HFFc6 (cell line): ENCODE results near the gene MFAP2. TPM values are rescaled to one million over a fixed set of nuclear protein-coding genes. Genes with fewer than 3 reads are reported as not detected.

Experiments used
- DNase-seq: peaks from one replicate; pipeline ENCODE4 v3.0.0-alpha.2; 2018
- H3K27ac Mint-ChIP-seq: 2 replicates; pipeline ENCODE4 v1.8.0; 2020; ENCODE audit warnings: mild to moderate bottlenecking, mixed read lengths
- H3K27me3 Mint-ChIP-seq: 2 replicates; pipeline ENCODE4 v1.8.0; 2021; ENCODE audit warnings: mild to moderate bottlenecking, moderate library complexity, mixed read lengths; ENCODE audit not compliant: insufficient read depth
- H3K36me3 Mint-ChIP-seq: 2 replicates; pipeline ENCODE4 v1.8.0; 2021; ENCODE audit warnings: low read depth, mixed read lengths
- H3K4me1 Mint-ChIP-seq: 2 replicates; pipeline ENCODE4 v1.8.0; 2020; ENCODE audit warnings: low read depth, mixed read lengths
- H3K4me3 Mint-ChIP-seq: 2 replicates; pipeline ENCODE4 v1.8.0; 2020; ENCODE audit warnings: mild to moderate bottlenecking, moderate library complexity, mixed read lengths
- H3K9me3 Mint-ChIP-seq: 2 replicates; pipeline ENCODE4 v1.8.0; 2020; ENCODE audit warnings: mild to moderate bottlenecking, mixed read lengths
- long read RNA-seq: library from polyadenylated mRNA; unstranded; transcript quantifications from one replicate; pipeline ENCODE4 v2.0.0, GENCODE V29; 2019
- total RNA-seq, 6 experiments: library from RNA; stranded (reverse); fragmentation: NEBNext Ultra II Directional; extraction: Animal tissue kit (Norgen Biotek cat#: 25700); gene quantifications; 2 replicates in 1 of 6; 3 replicates in 5 of 6; pipeline ENCODE4 v1.2.3, GENCODE V29; 2021
- TF ChIP-seq, protein P1 (sequence below): fragments of 200-600 bp; sonication (generic); IDR thresholded peaks from 2 replicates; pipeline ENCODE4 v1.5.0; 2021; ENCODE audit warnings: antibody characterized with exemption, mild to moderate bottlenecking

The MFAP2 gene, protein sequence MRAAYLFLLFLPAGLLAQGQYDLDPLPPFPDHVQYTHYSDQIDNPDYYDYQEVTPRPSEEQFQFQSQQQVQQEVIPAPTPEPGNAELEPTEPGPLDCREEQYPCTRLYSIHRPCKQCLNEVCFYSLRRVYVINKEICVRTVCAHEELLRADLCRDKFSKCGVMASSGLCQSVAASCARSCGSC
- total RNA-seq, result 10 to 100 TPM; 33.7 to 53.4 (median 47.5) TPM
- long read RNA-seq, transcript MFAP2-202 (9 exons, 1,260 nt), result major isoform, 13 of 26 reads
- long read RNA-seq, partial matches to known transcripts, result 3 of 26 reads
- long read RNA-seq, other reads (novel, unspliced or antisense), result 10 of 26 reads

DNA sequence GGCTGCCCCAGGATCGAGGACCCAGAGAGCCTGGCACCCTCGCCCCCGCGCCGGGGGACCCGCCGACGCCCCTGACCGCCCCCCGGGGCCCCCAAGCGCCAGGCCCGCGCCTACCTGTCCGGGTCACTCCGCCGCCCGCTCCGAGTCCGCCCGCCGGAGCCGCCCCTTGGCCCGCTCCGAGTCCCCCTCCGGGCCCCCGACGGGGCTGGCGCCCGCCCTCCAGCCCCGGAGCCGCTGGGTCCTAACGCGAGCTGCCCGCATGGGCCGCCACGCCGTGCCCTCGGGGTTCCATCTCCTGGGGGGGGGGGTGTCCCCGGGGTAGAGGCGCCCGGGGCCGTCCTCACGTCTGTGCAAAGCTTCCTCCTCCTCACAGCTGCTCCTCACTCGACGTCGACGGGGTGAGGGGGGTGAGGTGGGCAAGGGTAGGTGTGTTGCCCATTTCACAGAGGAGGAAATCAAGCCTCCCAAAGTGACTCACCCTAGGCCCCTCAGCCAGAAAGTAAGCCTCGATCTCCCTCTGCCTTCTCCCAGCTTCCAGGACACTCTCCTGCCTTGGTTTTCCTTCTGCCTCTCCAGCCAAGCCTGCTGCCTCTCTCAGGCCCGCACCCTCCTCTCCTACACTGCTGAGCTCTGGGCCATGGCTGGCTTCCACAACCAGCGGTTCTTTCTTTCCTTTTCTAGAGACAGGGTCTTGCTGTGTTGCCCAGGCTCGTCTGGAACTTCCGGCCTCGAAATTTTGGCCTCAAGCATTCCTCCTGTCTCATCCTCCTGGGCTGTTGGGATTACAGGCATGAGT is at the start of gene MFAP2:
TSS of gene MFAP2 (minus strand) at position 148 of the 796 bp plus-strand sequence. CDS start 2,347 bp downstream, outside the sequence.
- H3K4me1 Mint-ChIP-seq, result peaks cover 55% of the 10 kb centered on the region
- H3K27ac Mint-ChIP-seq, result peak within 1 kb of the TSS; percentile 97

DNA sequence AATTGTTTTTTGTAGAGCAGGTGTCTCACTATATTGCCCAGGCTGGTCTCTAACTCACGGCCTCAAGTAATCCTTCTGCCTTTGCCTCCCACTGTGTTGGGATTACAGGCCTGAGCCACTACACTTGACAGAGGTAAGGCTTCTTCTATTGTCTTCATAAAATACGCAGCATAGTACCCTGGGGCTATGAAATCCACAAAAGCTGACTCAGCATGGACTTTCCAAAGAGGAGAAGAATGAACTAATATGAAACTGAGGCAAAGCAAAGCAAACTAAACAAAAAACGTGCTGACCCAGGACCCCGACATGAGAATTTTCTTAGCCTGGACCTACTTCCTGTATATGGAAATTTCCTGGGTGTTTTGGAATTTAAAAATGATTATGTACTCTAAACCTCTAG is 49.8 kb upstream of the MFAP2 start:
- Mint-ChIP-seq H3K9me3 (no peaks in the 10 kb centered on the region), H3K27ac (no peak overlapping the region), H3K4me1 (no peaks in the 10 kb centered on the region), H3K4me3 (no peak overlapping the region), H3K27me3 (no peaks in the 10 kb centered on the region), H3K36me3 (peaks cover 17% of the 10 kb centered on the region)
- no peak for DNase-seq
- TF ChIP-seq, protein P1, sequence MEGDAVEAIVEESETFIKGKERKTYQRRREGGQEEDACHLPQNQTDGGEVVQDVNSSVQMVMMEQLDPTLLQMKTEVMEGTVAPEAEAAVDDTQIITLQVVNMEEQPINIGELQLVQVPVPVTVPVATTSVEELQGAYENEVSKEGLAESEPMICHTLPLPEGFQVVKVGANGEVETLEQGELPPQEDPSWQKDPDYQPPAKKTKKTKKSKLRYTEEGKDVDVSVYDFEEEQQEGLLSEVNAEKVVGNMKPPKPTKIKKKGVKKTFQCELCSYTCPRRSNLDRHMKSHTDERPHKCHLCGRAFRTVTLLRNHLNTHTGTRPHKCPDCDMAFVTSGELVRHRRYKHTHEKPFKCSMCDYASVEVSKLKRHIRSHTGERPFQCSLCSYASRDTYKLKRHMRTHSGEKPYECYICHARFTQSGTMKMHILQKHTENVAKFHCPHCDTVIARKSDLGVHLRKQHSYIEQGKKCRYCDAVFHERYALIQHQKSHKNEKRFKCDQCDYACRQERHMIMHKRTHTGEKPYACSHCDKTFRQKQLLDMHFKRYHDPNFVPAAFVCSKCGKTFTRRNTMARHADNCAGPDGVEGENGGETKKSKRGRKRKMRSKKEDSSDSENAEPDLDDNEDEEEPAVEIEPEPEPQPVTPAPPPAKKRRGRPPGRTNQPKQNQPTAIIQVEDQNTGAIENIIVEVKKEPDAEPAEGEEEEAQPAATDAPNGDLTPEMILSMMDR, result no peak

More for the DNA sequence above, at the start of gene MFAP2:
- H3K4me3 Mint-ChIP-seq, result peak within 1 kb of the TSS; percentile 81
- TF ChIP-seq, protein P1, result no peak
- no peaks in the 10 kb centered on the region for H3K9me3 Mint-ChIP-seq
- peaks cover 2% of the 10 kb centered on the region; the same call in 1 of the 2 replicates for H3K27me3 Mint-ChIP-seq
- H3K36me3 Mint-ChIP-seq, result no peaks in the 10 kb centered on the region
- DNase-seq, result peak; percentile 30

DNA sequence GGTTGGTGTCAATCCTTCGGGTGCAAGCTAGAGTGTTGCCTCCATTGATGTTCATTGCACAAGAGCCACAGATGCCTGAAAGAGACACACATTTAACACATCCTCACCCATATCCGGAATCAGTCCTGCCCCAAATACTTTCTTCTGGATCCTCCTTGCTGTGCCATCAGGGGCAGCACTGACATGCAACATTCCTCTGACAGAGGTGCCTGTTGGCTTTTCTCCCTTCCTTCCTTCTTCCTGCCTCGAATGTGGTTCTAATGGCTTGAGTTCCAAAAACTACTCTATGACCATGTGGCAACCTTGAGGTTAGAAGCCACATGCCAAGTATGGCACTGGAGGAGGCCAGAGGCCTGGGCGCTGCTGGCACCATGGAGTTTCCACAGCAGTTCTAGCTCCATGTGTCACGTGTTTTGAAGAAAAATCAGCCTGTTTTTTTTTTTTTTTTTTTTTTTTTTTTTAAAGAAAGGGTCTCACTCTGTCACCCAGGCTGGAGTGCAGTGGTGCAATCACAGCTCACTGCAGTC is 48.3 kb upstream of the MFAP2 start:
- Mint-ChIP-seq H3K9me3 (no peaks in the 10 kb centered on the region), H3K36me3 (peaks cover 17% of the 10 kb centered on the region), H3K4me1 (no peaks in the 10 kb centered on the region), H3K4me3 (no peak overlapping the region), H3K27ac (no peak overlapping the region; the same call in 1 of the 2 replicates), H3K27me3 (no peaks in the 10 kb centered on the region)
- TF ChIP-seq, protein P1, result no peak
- DNase-seq, result no peak

DNA sequence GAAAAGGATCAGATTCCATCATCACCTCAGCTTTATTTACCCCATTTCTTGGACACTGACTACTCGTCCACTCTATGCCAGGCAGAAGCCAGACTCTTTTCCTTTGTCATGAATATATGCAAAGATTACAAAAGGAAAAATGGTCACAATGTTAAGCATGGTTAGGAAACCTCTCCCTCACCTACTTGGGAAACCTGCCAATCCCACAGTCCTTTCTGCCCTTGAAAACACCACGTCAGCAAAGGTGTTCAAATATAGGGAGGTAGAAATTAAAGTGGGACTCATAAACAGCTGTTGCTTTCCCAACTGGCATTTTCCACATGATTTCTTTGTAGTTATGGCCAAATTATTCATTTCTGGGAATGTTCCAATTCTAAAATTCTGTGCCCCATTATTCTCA is 47.5 kb upstream of the MFAP2 start:
- no peaks in the 10 kb centered on the region for H3K9me3 Mint-ChIP-seq
- TF ChIP-seq, protein P1, result no peak
- no peak overlapping the region for H3K27ac Mint-ChIP-seq
- peaks cover 22% of the 10 kb centered on the region for H3K36me3 Mint-ChIP-seq
- H3K4me1 Mint-ChIP-seq, result no peaks in the 10 kb centered on the region
- no peak overlapping the region for H3K4me3 Mint-ChIP-seq
- DNase-seq, result no peak
- no peaks in the 10 kb centered on the region for H3K27me3 Mint-ChIP-seq

DNA sequence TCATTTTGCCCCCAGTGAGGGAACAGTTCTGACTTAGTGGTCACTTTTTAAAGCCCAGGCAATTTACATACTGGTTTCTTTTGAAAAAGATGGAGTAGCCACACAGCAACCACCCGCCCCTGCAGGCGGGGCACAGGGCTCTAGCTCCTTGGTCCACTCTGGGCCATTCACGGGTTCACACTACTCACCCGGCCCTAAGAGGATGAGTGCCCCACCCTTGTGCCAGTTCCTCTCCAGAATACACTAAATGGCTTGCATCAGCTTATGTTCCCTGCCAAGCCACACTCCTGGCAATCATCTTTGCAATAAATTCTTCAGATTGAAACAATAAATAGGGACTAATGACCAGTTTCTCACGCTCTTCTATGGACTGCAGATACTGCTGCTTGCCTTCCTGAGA is 47.0 kb upstream of the MFAP2 start:
- no peak for DNase-seq
- Mint-ChIP-seq H3K4me1 (no peaks in the 10 kb centered on the region), H3K9me3 (no peaks in the 10 kb centered on the region), H3K27ac (no peak overlapping the region), H3K27me3 (no peaks in the 10 kb centered on the region), H3K4me3 (no peak overlapping the region), H3K36me3 (peaks cover 22% of the 10 kb centered on the region)
- TF ChIP-seq, protein P1, result no peak
